Thoracic aorta (tissue), 2 donors: Measurements from ENCODE around the gene MTREX. TPM values are rescaled to one million over a fixed set of nuclear protein-coding genes. Genes with fewer than 3 reads are reported as not detected.

Experiments
- ATAC-seq: fragments of 150-250 bp; one replicate; pipeline ENCODE4 v1.8.0; 2017; ENCODE audit warnings: low read depth; ENCODE audit not compliant: insufficient number of reproducible peaks, low FRiP score
- DNase-seq: peaks from one replicate; pipeline ENCODE4 v3.0.0-alpha.2; 2020; ENCODE audit warnings: low spot score
- H3K27ac ChIP-seq, 2 donors: fragments of 200-600 bp; sonication (generic); 1 replicate in 1 of 2; 2 replicates in 1 of 2; pipeline ENCODE4 v1.5.1; 2016; ENCODE audit warnings: mild to moderate bottlenecking in 2 of 2, moderate library complexity in 2 of 2
- H3K27me3 ChIP-seq: fragments of 200-600 bp; sonication (generic); replicated peaks from 2 replicates; pipeline ENCODE4 v1.6.0; 2016; ENCODE audit warnings: mild to moderate bottlenecking; ENCODE audit not compliant: insufficient read depth
- H3K36me3 ChIP-seq: fragments of 200-600 bp; sonication (generic); one replicate; pipeline ENCODE4 v1.5.1; 2016
- H3K4me1 ChIP-seq, 2 donors: fragments of 200-600 bp; sonication (generic); 1 replicate in 1 of 2; 2 replicates in 1 of 2; pipeline versions ENCODE4 v1.5.1 to v1.6.0; 2016; ENCODE audit warnings: low read depth in 2 of 2, mild to moderate bottlenecking in 1 of 2; ENCODE audit not compliant: control insufficient read depth in 1 of 2
- H3K4me3 ChIP-seq: fragments of 200-600 bp; sonication (generic); 2 replicates; pipeline ENCODE4 v1.5.1; 2016; ENCODE audit warnings: mild to moderate bottlenecking
- H3K9me3 ChIP-seq: fragments of 200-600 bp; sonication (generic); 2 replicates; pipeline ENCODE4 v1.5.1; 2016
- total RNA-seq, 2 donors: library from RNA; depleted of rRNA; stranded (reverse); fragments of >200 nt; gene quantifications; one replicate each; pipeline versions ENCODE4 v1.1.0 to v1.2.3, GENCODE V29; 2016
- TF ChIP-seq, protein P1 (sequence below): fragments of 200-600 bp; sonication (generic); IDR thresholded peaks from one replicate; pipeline ENCODE4 v1.5.1; 2019; ENCODE audit warnings: antibody characterized with exemption

MTREX gene
- total RNA-seq, 2 donors from 2014 or later: 42.4 to 61.6 TPM

DNA sequence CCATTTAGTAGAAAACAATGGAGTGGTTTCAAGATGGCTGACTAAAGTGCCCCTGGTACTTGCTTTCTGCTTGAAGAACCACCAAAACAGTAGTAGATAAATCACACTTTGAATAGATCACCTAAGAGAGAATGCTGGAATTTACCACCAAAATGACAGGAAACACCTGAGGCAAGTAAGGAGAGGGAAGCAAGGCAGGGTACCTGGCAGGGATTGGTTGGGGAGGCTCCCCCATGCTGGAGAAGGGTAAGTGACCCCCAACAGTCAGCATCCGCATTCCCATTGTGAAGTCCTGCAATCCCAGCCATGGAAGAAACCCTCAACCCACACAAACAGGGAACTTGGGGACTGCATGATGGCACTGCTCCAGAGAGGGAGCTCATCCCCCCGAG, 121.4 kb downstream of the MTREX start:
- H3K4me3 ChIP-seq: no peak overlapping the region
- no peaks in the 10 kb centered on the region for H3K27me3 ChIP-seq
- peak overlapping the region in 1 of 2 donors; percentile 17 for H3K27ac ChIP-seq
- H3K4me1 ChIP-seq: peaks cover 8 to 34% of the 10 kb centered on the region in 2 donors
- H3K9me3 ChIP-seq: no peaks in the 10 kb centered on the region
- TF ChIP-seq, protein P1, sequence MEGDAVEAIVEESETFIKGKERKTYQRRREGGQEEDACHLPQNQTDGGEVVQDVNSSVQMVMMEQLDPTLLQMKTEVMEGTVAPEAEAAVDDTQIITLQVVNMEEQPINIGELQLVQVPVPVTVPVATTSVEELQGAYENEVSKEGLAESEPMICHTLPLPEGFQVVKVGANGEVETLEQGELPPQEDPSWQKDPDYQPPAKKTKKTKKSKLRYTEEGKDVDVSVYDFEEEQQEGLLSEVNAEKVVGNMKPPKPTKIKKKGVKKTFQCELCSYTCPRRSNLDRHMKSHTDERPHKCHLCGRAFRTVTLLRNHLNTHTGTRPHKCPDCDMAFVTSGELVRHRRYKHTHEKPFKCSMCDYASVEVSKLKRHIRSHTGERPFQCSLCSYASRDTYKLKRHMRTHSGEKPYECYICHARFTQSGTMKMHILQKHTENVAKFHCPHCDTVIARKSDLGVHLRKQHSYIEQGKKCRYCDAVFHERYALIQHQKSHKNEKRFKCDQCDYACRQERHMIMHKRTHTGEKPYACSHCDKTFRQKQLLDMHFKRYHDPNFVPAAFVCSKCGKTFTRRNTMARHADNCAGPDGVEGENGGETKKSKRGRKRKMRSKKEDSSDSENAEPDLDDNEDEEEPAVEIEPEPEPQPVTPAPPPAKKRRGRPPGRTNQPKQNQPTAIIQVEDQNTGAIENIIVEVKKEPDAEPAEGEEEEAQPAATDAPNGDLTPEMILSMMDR: no peak
- ATAC-seq (no peak), DNase-seq (no peak)
- H3K36me3 ChIP-seq: peaks cover 10% of the 10 kb centered on the region

DNA sequence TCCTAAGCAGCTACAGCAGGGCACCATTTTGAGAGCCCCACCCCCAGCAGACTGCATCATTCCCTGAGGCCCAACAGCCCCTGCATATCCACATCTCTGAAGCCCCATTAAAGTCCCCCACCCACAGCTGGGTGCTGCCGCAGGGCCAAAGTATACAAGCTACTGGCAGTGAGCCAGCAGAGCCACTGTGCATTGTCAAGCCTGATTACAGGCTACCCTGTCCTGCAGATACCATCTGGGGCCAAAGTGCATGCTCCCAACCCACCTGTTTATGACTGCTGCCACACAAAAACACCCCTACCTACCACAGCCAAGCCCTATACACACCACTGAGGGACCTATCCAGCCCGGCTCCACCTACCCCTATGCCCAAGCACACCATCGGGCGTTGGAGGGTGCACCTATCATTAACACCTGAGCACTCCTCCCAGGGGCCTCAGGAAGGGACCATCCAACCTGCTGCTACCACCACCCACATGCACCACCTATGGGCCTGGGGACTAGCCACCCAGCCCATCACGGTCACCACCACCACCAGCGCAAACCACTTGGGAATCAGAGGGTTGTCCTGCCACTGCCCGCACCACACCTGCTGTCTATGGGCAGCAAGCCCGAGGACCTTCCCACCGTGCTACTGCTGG, 121.9 kb downstream of the MTREX start:
- Histone ChIP-seq H3K36me3 (peaks cover 6% of the 10 kb centered on the region), H3K27ac (peak overlapping the region in 1 of 2 donors; percentile 30)

DNA sequence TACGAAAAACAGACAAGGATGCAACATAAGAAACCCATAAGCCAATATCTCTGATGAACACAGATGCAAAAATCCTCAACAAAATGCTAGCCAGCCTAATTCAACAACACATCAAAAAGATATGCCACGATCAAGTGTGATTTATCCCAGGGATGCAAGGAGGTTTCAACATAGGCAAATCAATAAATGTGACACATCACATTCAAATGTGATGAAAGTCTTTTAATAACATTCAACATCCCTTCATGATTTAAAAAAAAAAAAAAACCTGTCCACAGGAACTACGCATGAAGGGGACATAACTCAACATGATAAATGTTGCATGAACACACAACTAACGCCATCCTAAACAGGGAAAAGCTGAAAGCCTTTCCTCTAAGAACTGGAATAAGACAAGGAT, 124.8 kb downstream of the MTREX start:
- ATAC-seq: no peak
- no peaks in the 10 kb centered on the region for H3K27me3 ChIP-seq
- H3K4me1 ChIP-seq: peaks cover 15 to 35% of the 10 kb centered on the region in 2 donors
- H3K27ac ChIP-seq: no peak overlapping the region
- H3K9me3 ChIP-seq: no peaks in the 10 kb centered on the region
- H3K4me3 ChIP-seq: no peak overlapping the region
- no peak for DNase-seq
- TF ChIP-seq, protein P1: no peak
- no peaks in the 10 kb centered on the region for H3K36me3 ChIP-seq

More for the DNA sequence above, 121.9 kb downstream of the MTREX start:
- ATAC-seq: no peak
- no peak for DNase-seq
- no peak overlapping the region for H3K4me3 ChIP-seq
- TF ChIP-seq, protein P1: no peak
- H3K9me3 ChIP-seq: no peaks in the 10 kb centered on the region
- H3K4me1 ChIP-seq: peaks cover 8 to 34% of the 10 kb centered on the region in 2 donors
- no peaks in the 10 kb centered on the region for H3K27me3 ChIP-seq

DNA sequence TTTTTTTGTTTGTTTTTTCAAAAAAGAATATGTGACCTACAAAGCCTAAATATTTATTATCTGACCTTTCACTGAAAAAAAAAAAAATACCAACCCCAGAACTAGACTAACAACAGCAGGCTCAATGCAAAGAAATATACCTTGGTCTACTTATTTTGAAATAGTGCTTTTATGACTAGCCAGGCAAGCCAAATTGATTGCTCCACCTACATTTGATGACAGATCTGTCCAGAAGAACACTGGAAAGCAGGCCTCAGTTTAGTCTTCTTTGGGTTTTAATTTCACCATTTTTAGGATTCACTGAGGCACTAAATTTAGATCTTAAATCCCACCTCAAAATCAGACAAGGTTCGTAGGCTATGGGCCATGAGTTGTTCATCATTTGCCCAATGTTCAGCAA, 129.7 kb downstream of the MTREX start:
- H3K4me1 ChIP-seq: peaks cover 24 to 44% of the 10 kb centered on the region in 2 donors
- no peak overlapping the region for H3K4me3 ChIP-seq
- no peaks in the 10 kb centered on the region for H3K36me3 ChIP-seq

DNA sequence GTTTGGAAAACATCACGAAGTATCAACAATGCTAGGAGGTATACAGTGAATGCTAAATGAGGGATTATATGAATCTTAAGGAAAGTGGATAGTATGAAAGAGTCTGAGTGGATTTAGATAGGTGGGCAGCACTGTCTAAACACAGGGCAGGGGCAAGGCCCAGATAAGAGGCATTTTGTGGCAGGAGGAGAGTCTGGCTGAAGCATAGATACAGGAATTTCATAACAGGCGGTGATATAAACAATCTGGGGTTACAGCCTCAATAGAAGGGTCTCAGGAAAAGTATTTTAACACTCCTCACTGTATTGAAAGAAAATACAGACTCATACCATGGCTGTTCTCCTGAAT, 130.0 kb downstream of the MTREX start:
- peak; percentile 2 for ATAC-seq
- H3K27me3 ChIP-seq: no peaks in the 10 kb centered on the region
- peaks cover 24 to 44% of the 10 kb centered on the region in 2 donors for H3K4me1 ChIP-seq

More for the DNA sequence above, 129.7 kb downstream of the MTREX start:
- H3K27me3 ChIP-seq: no peaks in the 10 kb centered on the region
- H3K27ac ChIP-seq: peak overlapping the region; percentile 84 to 96
- ATAC-seq (no peak), DNase-seq (no peak)
- TF ChIP-seq, protein P1: no peak
- no peaks in the 10 kb centered on the region for H3K9me3 ChIP-seq

More for the DNA sequence above, 130.0 kb downstream of the MTREX start:
- H3K36me3 ChIP-seq: no peaks in the 10 kb centered on the region
- TF ChIP-seq, protein P1: no peak
- no peak for DNase-seq
- H3K4me3 ChIP-seq: peak overlapping the region; percentile 41
- peak overlapping the region; percentile 84 to 96 for H3K27ac ChIP-seq
- no peaks in the 10 kb centered on the region for H3K9me3 ChIP-seq
